A549 (cell line): ENCODE measurements around the gene FCER1G. TPM values are rescaled to one million over a fixed set of nuclear protein-coding genes. Genes with fewer than 3 reads are reported as not detected.

ENCODE experiments used
- ATAC-seq, 2 experiments: fragments of 200-7000 bp in 1 of 2; fragments of >200 bp in 1 of 2; cut with Nextera tagmentation in 1 of 2; cut with Tn5 transposase in 1 of 2; 3 replicates each; pipeline versions ENCODE4 v1.8.0 to v1.9.1; 2018 to 2020; ENCODE audit warnings: mild to moderate bottlenecking in 1 of 2, moderate library complexity in 1 of 2
- CTCF ChIA-PET: fragments of 300-600 bp; sonication (Branson Sonifier 250); formaldehyde crosslinking; extraction: SDS; loops from one replicate; lab custom pipeline; 2021; ENCODE audit warnings: antibody characterized with exemption, inconsistent platforms; lab: Yijun Ruan, JAX
- POLR2A ChIA-PET: fragments of 350-600 bp; formaldehyde crosslinking; extraction: SDS; loops from one replicate; lab custom pipeline; 2021; ENCODE audit warnings: antibody characterized with exemption, inconsistent platforms; lab: Yijun Ruan, JAX
- DNase-seq, 2 experiments: peaks; one replicate each; pipeline versions ENCODE4 v3.0.0 to v3.0.0-alpha.2; 2011 to 2016; ENCODE audit warnings: low read depth in 1 of 2, low spot score in 1 of 2
- FAIRE-seq: peaks from 2 replicates; lab custom pipeline; 2011; peaks lifted over from hg19 to GRCh38; lab: Jason Lieb, UNC
- H3K27ac ChIP-seq, 2 experiments: fragments of >200 bp; sonication (Bioruptor Twin); formaldehyde crosslinking; 3 replicates each; pipeline ENCODE4 v1.5.1; 2016 to 2017
- H3K4me1 ChIP-seq: fragments of >200 bp; sonication (Bioruptor Twin); formaldehyde crosslinking; 3 replicates; pipeline ENCODE4 v1.6.1; 2016
- H3K4me2 ChIP-seq: fragments of >200 bp; sonication (Bioruptor Twin); formaldehyde crosslinking; 3 replicates; pipeline ENCODE4 v1.6.1; 2016
- H3K4me3 ChIP-seq: fragments of >200 bp; sonication (Bioruptor Twin); formaldehyde crosslinking; 3 replicates; pipeline ENCODE4 v1.5.1; 2016
- H3K9me3 ChIP-seq: fragments of >200 bp; sonication (Bioruptor Twin); formaldehyde crosslinking; 3 replicates; pipeline ENCODE4 v1.6.1; 2016
- CBX8 ChIP-seq: fragments of 200-600 bp; sonication (generic); IDR thresholded peaks from 2 replicates; pipeline ENCODE4 v1.6.1; 2016
- FOSB ChIP-seq: fragments of 250-450 bp; sonication (Bioruptor Pico); IDR thresholded peaks from 2 replicates; pipeline ENCODE4 v1.5.0; 2020; ENCODE audit warnings: mild to moderate bottlenecking, moderate library complexity
- HDAC2 ChIP-seq: fragments of 200-600 bp; sonication (generic); IDR thresholded peaks from 2 replicates; pipeline ENCODE4 v1.6.1; 2016
- HEYL ChIP-seq: fragments of 250-450 bp; sonication (Bioruptor Pico); IDR thresholded peaks from 2 replicates; pipeline ENCODE4 v1.8.0; 2021; ENCODE audit warnings: mild to moderate bottlenecking, moderate library complexity
- JUN ChIP-seq, 2 experiments: fragments of >200 bp; sonication (Bioruptor Twin); formaldehyde crosslinking; IDR thresholded peaks; 2 replicates in 1 of 2; 3 replicates in 1 of 2; pipeline ENCODE4 v1.6.1; 2016 to 2017
- KDM5A ChIP-seq: fragments of 200-600 bp; sonication (generic); IDR thresholded peaks from 2 replicates; pipeline ENCODE4 v1.6.1; 2016; ENCODE audit warnings: antibody characterized with exemption, mild to moderate bottlenecking
- MAFK ChIP-seq: fragments of 450-650 bp; IDR thresholded peaks from 2 replicates; pipeline ENCODE4 v1.6.1; 2014; ENCODE audit not compliant: partially characterized antibody
- MAZ ChIP-seq: fragments of 150-350 bp; IDR thresholded peaks from 2 replicates; pipeline ENCODE4 v1.6.1; 2014; ENCODE audit warnings: antibody characterized with exemption, low read depth, low read length, borderline replicate concordance
- MYC ChIP-seq: IDR thresholded peaks from 2 replicates; pipeline ENCODE4 v1.6.1; 2012; ENCODE audit warnings: mild to moderate bottlenecking, inconsistent platforms, low read length, improper control_type of control experiment, borderline replicate concordance
- NPAS2 ChIP-seq: fragments of 250-450 bp; sonication (Bioruptor Pico); IDR thresholded peaks from 2 replicates; pipeline ENCODE4 v1.8.0; 2022; ENCODE audit warnings: mild to moderate bottlenecking, moderate library complexity, borderline replicate concordance
- POLR2A ChIP-seq: IDR thresholded peaks from 2 replicates; pipeline ENCODE4 v1.6.1; 2012; ENCODE audit warnings: mild to moderate bottlenecking, low read length
- ZSCAN20 ChIP-seq: fragments of 250-450 bp; sonication (Bioruptor Pico); IDR thresholded peaks from 2 replicates; pipeline ENCODE4 v1.8.0; 2022; ENCODE audit warnings: mild to moderate bottlenecking, moderate library complexity
- WGBS: methylation state at CpG from one replicate; pipeline ENCODE4 v1.1.6; 2017; ENCODE audit errors: missing lambda C conversion rate; 5-methylcytosine and 5-hydroxymethylcytosine counted together
- polyA plus RNA-seq, 4 experiments: library from polyadenylated mRNA; depleted of rRNA in 3 of 4; stranded (reverse); fragments of >200 nt; fragmentation: RNase III in 1 of 4; extraction: RNeasy Plus Mini Kit Qiagen cat#74134 plus additional on column Dnase treatment in 1 of 4; gene quantifications; 2 replicates in 3 of 4; 3 replicates in 1 of 4; pipeline ENCODE4 v1.2.3, GENCODE V29; 2011 to 2017
- TF ChIP-seq, protein P1 (sequence below): fragments of 200-600 bp; sonication (generic); IDR thresholded peaks from 2 replicates; pipeline ENCODE4 v1.6.1; 2016; ENCODE audit warnings: antibody characterized with exemption, mild to moderate bottlenecking, moderate library complexity
- TF ChIP-seq, protein P2 (sequence below): fragments of >200 bp; sonication (Bioruptor Twin); formaldehyde crosslinking; IDR thresholded peaks from 3 replicates; pipeline ENCODE4 v1.5.1; 2016
- TF ChIP-seq, protein P3 (sequence below): IDR thresholded peaks from 2 replicates; pipeline ENCODE4 v1.6.1; 2012; ENCODE audit warnings: low read depth, borderline replicate concordance
- TF ChIP-seq, protein P4 (sequence below): fragments of 250-450 bp; sonication (Bioruptor Pico); IDR thresholded peaks from 2 replicates; pipeline ENCODE4 v1.5.0; 2020; ENCODE audit warnings: low read depth, mild to moderate bottlenecking, moderate library complexity

Gene FCER1G
- polyA plus RNA-seq, 2 of the 4 experiments (the other 2 are of a cell fraction) = 0.40 TPM; not detected in 1

DNA sequence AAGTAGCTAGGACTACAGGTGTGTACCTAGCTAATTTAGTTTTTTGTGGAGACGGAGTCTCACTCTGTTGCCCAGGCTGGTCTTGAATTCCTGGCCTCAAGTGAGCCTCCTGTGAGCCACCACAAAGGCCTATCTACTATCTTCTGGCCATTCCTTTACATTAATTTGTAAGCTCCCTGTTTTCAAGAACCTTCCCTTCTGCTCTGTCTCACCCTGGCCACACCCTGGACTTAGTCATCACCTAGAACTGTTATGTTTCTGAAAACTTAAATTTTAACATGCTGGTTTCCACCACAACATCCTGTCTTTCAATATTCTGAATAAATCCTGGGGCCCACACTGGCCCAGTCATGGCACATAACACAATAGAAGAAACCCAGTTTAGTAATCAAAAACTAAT is 32.9 kb upstream of the FCER1G start:
- ATAC-seq = no peak
- ChIA-PET POLR2A (interaction anchor here (1.3 kb wide), 2 partner anchors 16 to 20 kb away, joined by 3 to 7 read pairs; partner anchors contain the start of gene NDUFS2), CTCF (interaction anchor here (1.1 to 5.5 kb wide), 8 partner anchors 10 to 200 kb away, joined by 3 to 49 read pairs (median 6); partner anchors contain the start of gene PPOX)
- Histone ChIP-seq H3K27ac (0 out of 6 replicates have a peak overlapping the region, but pooled peaks of 1 of the 2 experiments have one; percentile 4), H3K4me3 (no peak overlapping the region), H3K4me1 (peaks cover 17% of the 10 kb centered on the region), H3K9me3 (no peaks in the 10 kb centered on the region), H3K4me2 (peak overlapping the region; percentile 37)
- WGBS = 87% methylated on average over 1 of the region's 1 CpG
- DNase-seq = peak in 1 of 2 experiments; percentile 30
- no peak for FAIRE-seq
- TF ChIP-seq HEYL (CRISPR knock-in tag) (no peak), MAFK (no peak), KDM5A (no peak), JUN (IDR thresholded peaks at IDR 0.05) (no peak)
- TF ChIP-seq, protein P1, sequence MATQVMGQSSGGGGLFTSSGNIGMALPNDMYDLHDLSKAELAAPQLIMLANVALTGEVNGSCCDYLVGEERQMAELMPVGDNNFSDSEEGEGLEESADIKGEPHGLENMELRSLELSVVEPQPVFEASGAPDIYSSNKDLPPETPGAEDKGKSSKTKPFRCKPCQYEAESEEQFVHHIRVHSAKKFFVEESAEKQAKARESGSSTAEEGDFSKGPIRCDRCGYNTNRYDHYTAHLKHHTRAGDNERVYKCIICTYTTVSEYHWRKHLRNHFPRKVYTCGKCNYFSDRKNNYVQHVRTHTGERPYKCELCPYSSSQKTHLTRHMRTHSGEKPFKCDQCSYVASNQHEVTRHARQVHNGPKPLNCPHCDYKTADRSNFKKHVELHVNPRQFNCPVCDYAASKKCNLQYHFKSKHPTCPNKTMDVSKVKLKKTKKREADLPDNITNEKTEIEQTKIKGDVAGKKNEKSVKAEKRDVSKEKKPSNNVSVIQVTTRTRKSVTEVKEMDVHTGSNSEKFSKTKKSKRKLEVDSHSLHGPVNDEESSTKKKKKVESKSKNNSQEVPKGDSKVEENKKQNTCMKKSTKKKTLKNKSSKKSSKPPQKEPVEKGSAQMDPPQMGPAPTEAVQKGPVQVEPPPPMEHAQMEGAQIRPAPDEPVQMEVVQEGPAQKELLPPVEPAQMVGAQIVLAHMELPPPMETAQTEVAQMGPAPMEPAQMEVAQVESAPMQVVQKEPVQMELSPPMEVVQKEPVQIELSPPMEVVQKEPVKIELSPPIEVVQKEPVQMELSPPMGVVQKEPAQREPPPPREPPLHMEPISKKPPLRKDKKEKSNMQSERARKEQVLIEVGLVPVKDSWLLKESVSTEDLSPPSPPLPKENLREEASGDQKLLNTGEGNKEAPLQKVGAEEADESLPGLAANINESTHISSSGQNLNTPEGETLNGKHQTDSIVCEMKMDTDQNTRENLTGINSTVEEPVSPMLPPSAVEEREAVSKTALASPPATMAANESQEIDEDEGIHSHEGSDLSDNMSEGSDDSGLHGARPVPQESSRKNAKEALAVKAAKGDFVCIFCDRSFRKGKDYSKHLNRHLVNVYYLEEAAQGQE = no peak

DNA sequence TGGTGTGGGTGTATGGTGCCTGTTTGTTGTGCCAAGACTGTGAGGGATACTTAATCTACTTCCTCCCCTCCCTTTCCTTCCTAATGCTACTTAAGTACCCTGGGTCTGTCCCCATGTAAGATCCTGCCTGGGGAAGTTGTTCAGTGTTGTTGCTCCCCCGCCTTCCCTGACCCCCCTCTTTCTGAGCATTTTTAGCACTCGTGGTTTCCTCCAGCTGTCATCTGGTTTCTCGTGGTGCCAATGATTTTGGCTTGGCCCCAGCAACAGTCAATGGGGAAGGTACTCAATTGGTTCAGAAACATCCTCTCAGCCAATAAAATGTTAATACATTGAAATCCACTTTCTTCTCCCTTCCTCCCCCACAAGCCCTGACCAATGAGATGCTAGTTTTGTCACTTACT is 29.8 kb upstream of the FCER1G start:
- H3K27ac ChIP-seq = no peak overlapping the region
- FAIRE-seq = no peak
- no peaks in the 10 kb centered on the region for H3K9me3 ChIP-seq
- H3K4me1 ChIP-seq = peaks cover 12% of the 10 kb centered on the region
- 47% methylated on average over 3 of the region's 3 CpGs for WGBS
- H3K4me3 ChIP-seq = no peak overlapping the region
- CTCF ChIA-PET = interaction anchor here (1.4 kb wide), 2 partner anchors 9 to 197 kb away, joined by 4 to 7 read pairs; no protein-coding TSS in a partner anchor
- no peak for ATAC-seq
- TF ChIP-seq NPAS2 (CRISPR knock-in tag) = no peak
- TF ChIP-seq, protein P2, sequence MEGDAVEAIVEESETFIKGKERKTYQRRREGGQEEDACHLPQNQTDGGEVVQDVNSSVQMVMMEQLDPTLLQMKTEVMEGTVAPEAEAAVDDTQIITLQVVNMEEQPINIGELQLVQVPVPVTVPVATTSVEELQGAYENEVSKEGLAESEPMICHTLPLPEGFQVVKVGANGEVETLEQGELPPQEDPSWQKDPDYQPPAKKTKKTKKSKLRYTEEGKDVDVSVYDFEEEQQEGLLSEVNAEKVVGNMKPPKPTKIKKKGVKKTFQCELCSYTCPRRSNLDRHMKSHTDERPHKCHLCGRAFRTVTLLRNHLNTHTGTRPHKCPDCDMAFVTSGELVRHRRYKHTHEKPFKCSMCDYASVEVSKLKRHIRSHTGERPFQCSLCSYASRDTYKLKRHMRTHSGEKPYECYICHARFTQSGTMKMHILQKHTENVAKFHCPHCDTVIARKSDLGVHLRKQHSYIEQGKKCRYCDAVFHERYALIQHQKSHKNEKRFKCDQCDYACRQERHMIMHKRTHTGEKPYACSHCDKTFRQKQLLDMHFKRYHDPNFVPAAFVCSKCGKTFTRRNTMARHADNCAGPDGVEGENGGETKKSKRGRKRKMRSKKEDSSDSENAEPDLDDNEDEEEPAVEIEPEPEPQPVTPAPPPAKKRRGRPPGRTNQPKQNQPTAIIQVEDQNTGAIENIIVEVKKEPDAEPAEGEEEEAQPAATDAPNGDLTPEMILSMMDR = no peak
- no peak for TF ChIP-seq FOSB
- TF ChIP-seq POLR2A = no peak
- no peak for TF ChIP-seq MYC
- TF ChIP-seq CBX8 = no peak
- TF ChIP-seq, protein P3, sequence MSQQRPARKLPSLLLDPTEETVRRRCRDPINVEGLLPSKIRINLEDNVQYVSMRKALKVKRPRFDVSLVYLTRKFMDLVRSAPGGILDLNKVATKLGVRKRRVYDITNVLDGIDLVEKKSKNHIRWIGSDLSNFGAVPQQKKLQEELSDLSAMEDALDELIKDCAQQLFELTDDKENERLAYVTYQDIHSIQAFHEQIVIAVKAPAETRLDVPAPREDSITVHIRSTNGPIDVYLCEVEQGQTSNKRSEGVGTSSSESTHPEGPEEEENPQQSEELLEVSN = no peak
- TF ChIP-seq HDAC2 = no peak
- no peak for TF ChIP-seq MAZ
- TF ChIP-seq ZSCAN20 (CRISPR knock-in tag) = no peak
- no peak for DNase-seq
- no peak overlapping the region for H3K4me2 ChIP-seq
- POLR2A ChIA-PET = no interaction called here

DNA sequence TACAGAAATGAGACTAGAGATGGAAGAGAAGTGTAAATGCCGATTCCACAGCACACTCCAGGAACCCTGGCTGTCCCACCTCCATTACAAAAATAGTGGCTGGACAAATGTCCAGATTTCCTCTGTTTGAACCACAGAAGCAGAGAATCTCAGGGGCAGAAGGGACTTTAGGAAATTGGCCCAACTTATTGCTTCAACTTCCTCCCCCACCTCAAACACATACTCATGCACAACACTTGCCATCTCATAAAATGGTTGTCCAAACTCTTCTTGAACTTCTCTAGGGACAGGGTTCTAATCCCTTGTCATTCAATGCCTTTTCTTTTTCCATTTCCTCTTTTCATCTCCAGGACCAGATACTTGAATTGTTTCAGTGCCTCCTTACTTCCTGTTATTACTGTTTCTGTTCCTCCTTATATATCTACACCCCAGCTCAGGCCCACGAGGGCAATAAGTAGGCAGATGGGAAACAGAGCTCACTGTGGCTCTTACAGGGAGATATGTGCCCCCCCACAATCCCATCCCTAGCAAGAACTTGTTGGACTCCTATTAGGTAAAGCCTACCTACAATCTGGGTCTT is 29.3 kb upstream of the FCER1G start:
- Histone ChIP-seq H3K4me2 (no peak overlapping the region), H3K27ac (no peak overlapping the region), H3K4me1 (peaks cover 12% of the 10 kb centered on the region), H3K9me3 (no peaks in the 10 kb centered on the region), H3K4me3 (no peak overlapping the region)
- FAIRE-seq = no peak
- no peak for DNase-seq
- POLR2A ChIA-PET = no interaction called here
- CTCF ChIA-PET = interaction anchor here (1.4 to 1.6 kb wide), 3 partner anchors 10 to 197 kb away, joined by 4 to 7 read pairs (median 6); no protein-coding TSS in a partner anchor
- WGBS = 42% methylated on average over 2 of the region's 2 CpGs
- no peak for TF ChIP-seq NPAS2 (CRISPR knock-in tag)
- TF ChIP-seq, protein P4, sequence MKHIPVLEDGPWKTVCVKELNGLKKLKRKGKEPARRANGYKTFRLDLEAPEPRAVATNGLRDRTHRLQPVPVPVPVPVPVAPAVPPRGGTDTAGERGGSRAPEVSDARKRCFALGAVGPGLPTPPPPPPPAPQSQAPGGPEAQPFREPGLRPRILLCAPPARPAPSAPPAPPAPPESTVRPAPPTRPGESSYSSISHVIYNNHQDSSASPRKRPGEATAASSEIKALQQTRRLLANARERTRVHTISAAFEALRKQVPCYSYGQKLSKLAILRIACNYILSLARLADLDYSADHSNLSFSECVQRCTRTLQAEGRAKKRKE (CRISPR knock-in tag) = no peak
- ATAC-seq = no peak
